Right lobe of liver (tissue), 6 donors: ENCODE data around the gene SBF2. TPM values are rescaled to one million over a fixed set of nuclear protein-coding genes. Genes with fewer than 3 reads are reported as not detected.

Experiments used
- ATAC-seq, 4 donors: fragments of 200-7000 bp; cut with Tn5 transposase; one replicate each; pipeline ENCODE4 v1.9.1; 2020; ENCODE audit warnings: mild to moderate bottlenecking in 4 of 4, moderate library complexity in 4 of 4
- DNase-seq, 3 donors: peaks; one replicate each; pipeline ENCODE4 v3.0.0-alpha.2; 2020
- H3K27ac ChIP-seq, 3 donors: fragments of 200-600 bp; one replicate each; pipeline ENCODE4 v1.8.0; 2022
- H3K27me3 ChIP-seq, 2 donors: fragments of 200-600 bp; one replicate each; pipeline ENCODE4 v1.8.0; 2022
- H3K36me3 ChIP-seq, 4 donors: fragments of 200-600 bp; sonication (generic) in 1 of 4; one replicate each; pipeline versions ENCODE4 v1.5.1 to v1.8.0; 2017 to 2022; ENCODE audit warnings: control low read depth in 1 of 4
- H3K4me1 ChIP-seq, 4 donors: fragments of 200-600 bp; sonication (generic) in 1 of 4; one replicate each; pipeline versions ENCODE4 v1.5.1 to v1.8.0; 2017 to 2022; ENCODE audit warnings: control low read depth in 1 of 4
- H3K4me3 ChIP-seq, 3 donors: fragments of 200-600 bp; one replicate each; pipeline ENCODE4 v1.8.0; 2022
- H3K9me3 ChIP-seq, 4 donors: fragments of 200-600 bp; sonication (generic) in 1 of 4; one replicate each; pipeline versions ENCODE4 v1.5.1 to v1.8.0; 2017 to 2022; ENCODE audit warnings: control low read depth in 1 of 4
- POLR2A ChIP-seq: fragments of 450-650 bp; IDR thresholded peaks from one replicate; pipeline ENCODE4 v1.6.1; 2017; ENCODE audit warnings: antibody characterized with exemption, mild to moderate bottlenecking
- WGBS: methylation state at CpG from one replicate; pipeline ENCODE4 v1.1.6; 2018; ENCODE audit warnings: low coverage, low lambda C conversion rate; ENCODE audit not compliant: insufficient coverage; ENCODE audit errors: missing lambda C conversion rate; 5-methylcytosine and 5-hydroxymethylcytosine counted together
- intact Hi-C, 2 donors: fragments of 100-400 bp; cut with DNase I; formaldehyde crosslinking; loops; one replicate each; pipeline versions ENCODE4 v1.11.2 to v1.14.1; 2022
- total RNA-seq, 6 experiments: library from RNA; depleted of rRNA in 2 of 6; stranded (reverse); fragments of >200 nt in 2 of 6; fragmentation: NEBNext Ultra II Directional in 3 of 6; extraction: Animal tissue kit (Norgen Biotek cat#: 25700) in 3 of 6; gene quantifications; one replicate each; pipeline versions ENCODE4 v1.1.0 to v1.2.4, GENCODE V29; 2016 to 2023
- TF ChIP-seq, protein P1 (sequence below), 4 donors: fragments of 200-600 bp in 3 of 4; fragments of 450-650 bp in 1 of 4; IDR thresholded peaks; one replicate each; pipeline versions ENCODE4 v1.5.1 to v1.8.0; 2016 to 2022; ENCODE audit warnings: antibody characterized with exemption in 4 of 4, mild to moderate bottlenecking in 2 of 4
- donor health status: DM: no; HTN: yes; CAD: no.
- donor health status: DM: no; HTN: no; CAD: no.
- donor health status: DM: no; HTN: no; CAD: no.
- donor health status: DM: no; HTN: yes; CAD: no.
- donor health status: DM: no; HTN: yes; CAD: no.

Gene SBF2
- total RNA-seq, 6 experiments from 2014 or later: 13.7 to 28.4 (median 21.3) TPM

DNA sequence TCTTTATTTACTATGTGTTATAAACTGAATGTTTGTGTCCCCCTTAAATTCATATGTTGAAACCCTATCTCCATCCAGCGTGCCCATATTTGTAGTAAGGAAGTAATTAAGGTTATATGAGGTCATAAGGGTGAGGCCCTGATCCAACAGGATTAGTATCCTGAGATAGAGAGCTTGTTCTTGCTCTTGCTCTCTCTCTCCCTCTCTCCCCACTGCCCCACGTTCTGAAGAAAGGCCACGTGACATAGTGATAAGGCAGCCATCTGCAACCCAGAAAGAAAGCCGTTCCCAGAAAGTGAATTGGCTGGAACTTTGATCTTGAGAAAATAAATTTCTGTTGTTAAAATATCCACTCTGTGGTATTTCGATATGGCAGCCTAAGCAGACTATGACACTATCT is 417.7 kb downstream of the SBF2 start:
- intact Hi-C loops: no loop called here
- ATAC-seq: no peak
- H3K36me3 ChIP-seq: no peaks in the 10 kb centered on the region

DNA sequence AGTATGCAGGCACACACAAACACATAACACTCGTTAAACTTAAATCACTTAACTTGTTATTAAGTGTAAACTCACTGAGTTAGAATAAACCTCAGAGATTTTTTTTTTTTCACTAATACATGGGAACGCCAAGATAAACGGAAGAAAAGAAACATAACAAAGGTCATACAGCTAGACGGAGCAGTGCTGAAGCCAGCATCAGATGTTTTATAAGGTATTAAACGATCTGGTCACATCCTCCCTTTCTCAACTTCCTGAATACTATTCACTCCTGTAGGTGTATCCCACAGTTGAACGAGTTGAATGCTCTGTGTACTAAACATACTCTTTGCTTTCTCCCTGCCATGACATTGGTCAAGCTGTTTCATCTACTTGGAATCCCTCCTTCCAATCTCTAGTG is 418.2 kb downstream of the SBF2 start:
- H3K27ac ChIP-seq: no peak overlapping the region
- H3K4me1 ChIP-seq: no peaks in the 10 kb centered on the region
- TF ChIP-seq POLR2A: no peak
- TF ChIP-seq, protein P1, sequence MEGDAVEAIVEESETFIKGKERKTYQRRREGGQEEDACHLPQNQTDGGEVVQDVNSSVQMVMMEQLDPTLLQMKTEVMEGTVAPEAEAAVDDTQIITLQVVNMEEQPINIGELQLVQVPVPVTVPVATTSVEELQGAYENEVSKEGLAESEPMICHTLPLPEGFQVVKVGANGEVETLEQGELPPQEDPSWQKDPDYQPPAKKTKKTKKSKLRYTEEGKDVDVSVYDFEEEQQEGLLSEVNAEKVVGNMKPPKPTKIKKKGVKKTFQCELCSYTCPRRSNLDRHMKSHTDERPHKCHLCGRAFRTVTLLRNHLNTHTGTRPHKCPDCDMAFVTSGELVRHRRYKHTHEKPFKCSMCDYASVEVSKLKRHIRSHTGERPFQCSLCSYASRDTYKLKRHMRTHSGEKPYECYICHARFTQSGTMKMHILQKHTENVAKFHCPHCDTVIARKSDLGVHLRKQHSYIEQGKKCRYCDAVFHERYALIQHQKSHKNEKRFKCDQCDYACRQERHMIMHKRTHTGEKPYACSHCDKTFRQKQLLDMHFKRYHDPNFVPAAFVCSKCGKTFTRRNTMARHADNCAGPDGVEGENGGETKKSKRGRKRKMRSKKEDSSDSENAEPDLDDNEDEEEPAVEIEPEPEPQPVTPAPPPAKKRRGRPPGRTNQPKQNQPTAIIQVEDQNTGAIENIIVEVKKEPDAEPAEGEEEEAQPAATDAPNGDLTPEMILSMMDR (IDR thresholded peaks at IDR 0.05): no peak
- no peaks in the 10 kb centered on the region for H3K36me3 ChIP-seq
- no peaks in the 10 kb centered on the region for H3K9me3 ChIP-seq
- intact Hi-C loops: no loop called here
- H3K27me3 ChIP-seq: no peaks in the 10 kb centered on the region
- 62% methylated on average over 6 of the region's 6 CpGs for WGBS
- H3K4me3 ChIP-seq: no peak overlapping the region
- ATAC-seq (no peak), DNase-seq (no peak)

More for the DNA sequence above, 417.7 kb downstream of the SBF2 start:
- WGBS: 61% methylated on average over 4 of the region's 5 CpGs
- TF ChIP-seq, protein P1 (IDR thresholded peaks at IDR 0.05): no peak
- TF ChIP-seq POLR2A: no peak
- H3K27ac ChIP-seq: no peak overlapping the region
- DNase-seq: no peak
- peaks cover 0 to under 1% (median 0%) of the 10 kb centered on the region in 4 donors for H3K4me1 ChIP-seq
- H3K9me3 ChIP-seq: no peaks in the 10 kb centered on the region
- H3K4me3 ChIP-seq: no peak overlapping the region
- H3K27me3 ChIP-seq: no peaks in the 10 kb centered on the region

DNA sequence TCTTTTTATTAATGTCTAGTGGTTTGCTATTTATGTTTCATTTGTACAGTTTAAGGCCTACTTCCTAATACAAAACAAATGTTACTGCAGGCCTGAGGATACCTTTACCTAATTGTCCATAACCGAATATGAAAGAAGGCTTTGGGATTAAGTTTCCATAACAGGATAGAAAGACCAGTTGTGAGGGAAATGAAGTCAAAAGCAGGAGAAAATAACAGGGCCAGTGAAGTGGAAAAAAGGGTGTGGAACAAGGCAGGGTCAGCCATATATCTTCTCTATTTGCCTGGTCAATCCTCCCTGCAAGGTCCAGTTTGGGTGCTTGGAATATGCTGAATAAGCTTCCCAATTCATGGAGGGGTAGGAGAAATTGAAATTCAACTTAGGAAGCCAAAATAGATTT is 418.6 kb downstream of the SBF2 start:
- intact Hi-C loops: no loop called here
- ATAC-seq: no peak
- Histone ChIP-seq H3K27ac (no peak overlapping the region), H3K4me3 (no peak overlapping the region), H3K36me3 (no peaks in the 10 kb centered on the region), H3K27me3 (no peaks in the 10 kb centered on the region), H3K4me1 (no peaks in the 10 kb centered on the region), H3K9me3 (no peaks in the 10 kb centered on the region)
- WGBS: 86% methylated on average over 1 of the region's 1 CpG
- DNase-seq: no peak
- TF ChIP-seq, protein P1 (IDR thresholded peaks at IDR 0.05): no peak
- TF ChIP-seq POLR2A: no peak

DNA sequence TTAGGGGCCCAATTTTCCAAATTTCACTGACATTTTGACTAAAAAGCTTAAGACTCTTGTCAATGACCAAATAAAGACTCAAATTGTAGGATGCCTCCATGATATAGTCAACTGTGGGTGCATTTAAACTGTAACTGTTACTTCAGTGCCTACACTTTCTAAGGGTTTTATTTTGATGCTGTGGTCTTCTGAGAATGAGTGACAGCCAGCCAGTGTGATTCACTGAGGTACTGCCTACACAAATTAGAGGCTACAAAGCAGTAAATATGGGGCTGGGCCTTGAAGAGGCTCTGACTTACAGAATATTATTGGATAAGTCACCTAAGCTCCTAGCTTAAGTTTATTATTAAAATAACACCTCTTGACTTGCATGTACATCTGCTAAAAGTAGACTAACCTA is 419.6 kb downstream of the SBF2 start:
- no peak for DNase-seq
- Histone ChIP-seq H3K4me1 (no peaks in the 10 kb centered on the region), H3K27ac (no peak overlapping the region), H3K9me3 (no peaks in the 10 kb centered on the region), H3K27me3 (no peaks in the 10 kb centered on the region), H3K4me3 (no peak overlapping the region), H3K36me3 (no peaks in the 10 kb centered on the region)
- intact Hi-C loops: no loop called here
- no peak for ATAC-seq
- TF ChIP-seq POLR2A: no peak
- TF ChIP-seq, protein P1 (IDR thresholded peaks at IDR 0.05): no peak

DNA sequence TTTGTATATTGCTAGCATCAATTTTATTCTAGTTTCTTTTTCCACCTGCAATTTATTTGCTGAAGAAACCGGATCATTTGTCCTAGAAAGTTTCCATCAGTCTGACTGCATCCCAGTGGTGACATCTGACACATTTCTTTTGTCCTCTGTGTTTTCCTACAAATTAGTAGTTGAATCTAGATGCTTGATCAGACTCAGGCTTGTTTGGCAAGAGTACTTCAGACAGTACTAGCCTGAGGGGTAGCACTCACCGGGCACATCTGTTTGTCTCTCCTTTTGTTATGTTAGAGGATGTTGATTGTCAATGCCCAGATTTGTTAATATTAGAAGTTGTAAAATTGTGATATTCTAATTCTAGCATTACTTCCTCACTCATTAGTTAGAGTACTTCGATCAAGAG is 425.4 kb downstream of the SBF2 start:
- H3K4me3 ChIP-seq: no peak overlapping the region
- ATAC-seq: no peak
- intact Hi-C loops: no loop called here
- no peak overlapping the region for H3K27ac ChIP-seq
- 85% methylated on average over 3 of the region's 3 CpGs for whole genome bisulfite sequencing
- no peaks in the 10 kb centered on the region for H3K27me3 ChIP-seq
- H3K4me1 ChIP-seq: no peaks in the 10 kb centered on the region
- no peaks in the 10 kb centered on the region for H3K9me3 ChIP-seq
- no peaks in the 10 kb centered on the region for H3K36me3 ChIP-seq
- no peak for DNase-seq
- TF ChIP-seq, protein P1 (IDR thresholded peaks at IDR 0.05): no peak
- no peak for TF ChIP-seq POLR2A
